Kidney epithelial cell (primary cell): ENCODE data around the gene SYNC. TPM values are rescaled to one million over a fixed set of nuclear protein-coding genes. Genes with fewer than 3 reads are reported as not detected.
A peak's percentile ranks its signal among the peaks of the same experiment; 100 is the strongest.

Experiments used
- DNase-seq: peaks from one replicate; pipeline ENCODE4 v3.0.0-alpha.2; 2010; ENCODE audit warnings: low read depth
- H3K27me3 ChIP-seq: 2 replicates; pipeline ENCODE4 v1.6.0; 2011; ENCODE audit warnings: low read length; ENCODE audit not compliant: control insufficient read depth, insufficient read depth
- H3K36me3 ChIP-seq: 2 replicates; pipeline ENCODE4 v1.5.1; 2011; ENCODE audit warnings: low read length; ENCODE audit not compliant: control insufficient read depth, insufficient read depth
- H3K4me3 ChIP-seq: 2 replicates; pipeline ENCODE4 v1.5.1; 2011; ENCODE audit warnings: low read depth, mild to moderate bottlenecking, control low read depth, low read length
- CTCF ChIP-seq: IDR thresholded peaks from 2 replicates; pipeline ENCODE4 v1.5.1; 2011; ENCODE audit warnings: mild to moderate bottlenecking, moderate library complexity, low read length, control low read depth, inconsistent platforms; ENCODE audit not compliant: insufficient read depth, poor library complexity, severe bottlenecking
- total RNA-seq: library from RNA; depleted of rRNA; stranded (reverse); fragments of >200 nt; gene quantifications from 2 replicates; pipeline ENCODE4 v1.2.3, GENCODE V29; 2015

SYNC gene
- 2.7 and 3.8 TPM in 2 replicates for total RNA-seq

GRCh38 chr1:32702599-32703478, at the start of gene SYNC:
SYNC (minus strand) TSS chr1:32702770; CDS start chr1:32702660, 110 bp downstream.
- TF ChIP-seq CTCF: no peak
- no peak for DNase-seq
- Histone ChIP-seq H3K36me3 (no peaks in the 10 kb centered on the region), H3K27me3 (no peaks in the 10 kb centered on the region), H3K4me3 (peak within 1 kb of the TSS; percentile 73)

- Histone ChIP-seq H3K4me3 (no peak overlapping the region), H3K27me3 (no peaks in the 10 kb centered on the region), H3K36me3 (no peaks in the 10 kb centered on the region)
- DNase-seq: no peak
- no peak for TF ChIP-seq CTCF
Observed at GRCh38 chr1:32749771-32750170, 47.2 kb upstream of the SYNC start.

GRCh38 chr1:32749332-32749731, 46.8 kb upstream of the SYNC start:
- Histone ChIP-seq H3K4me3 (no peak overlapping the region), H3K27me3 (no peaks in the 10 kb centered on the region), H3K36me3 (no peaks in the 10 kb centered on the region)
- TF ChIP-seq CTCF: no peak
- DNase-seq: no peak

- no peak overlapping the region for H3K4me3 ChIP-seq
- DNase-seq: no peak
- TF ChIP-seq CTCF: no peak
- no peaks in the 10 kb centered on the region for H3K36me3 ChIP-seq
- no peaks in the 10 kb centered on the region for H3K27me3 ChIP-seq
Observed at GRCh38 chr1:32748926-32749325, 46.4 kb upstream of the SYNC start.

- H3K36me3 ChIP-seq: no peaks in the 10 kb centered on the region
- DNase-seq: no peak
- no peak for TF ChIP-seq CTCF
- no peaks in the 10 kb centered on the region for H3K27me3 ChIP-seq
- no peak overlapping the region for H3K4me3 ChIP-seq
Observed at GRCh38 chr1:32748348-32748747, 45.8 kb upstream of the SYNC start.

GRCh38 chr1:32746130-32746529, 43.6 kb upstream of the SYNC start:
- DNase-seq: no peak
- no peak overlapping the region for H3K4me3 ChIP-seq
- H3K27me3 ChIP-seq: no peaks in the 10 kb centered on the region
- TF ChIP-seq CTCF: no peak
- no peaks in the 10 kb centered on the region for H3K36me3 ChIP-seq
